Mucosa of descending colon (tissue), 3 donors: Measurements from ENCODE around the gene ANO2. TPM values are rescaled to one million over a fixed set of nuclear protein-coding genes. Genes with fewer than 3 reads are reported as not detected.

ENCODE experiments used
- ATAC-seq: fragments of 200-7000 bp; cut with Tn5 transposase; one replicate; pipeline ENCODE4 v1.9.1; 2020; ENCODE audit warnings: mild to moderate bottlenecking, moderate library complexity
- DNase-seq, 3 donors: peaks; one replicate each; pipeline ENCODE4 v3.0.0-alpha.2; 2020
- H3K36me3 ChIP-seq: fragments of 200-600 bp; one replicate; pipeline ENCODE4 v1.8.0; 2021; ENCODE audit warnings: low read depth, mild to moderate bottlenecking
- H3K4me1 ChIP-seq: fragments of 200-600 bp; one replicate; pipeline ENCODE4 v1.8.0; 2021; ENCODE audit warnings: low read depth, mild to moderate bottlenecking
- H3K4me3 ChIP-seq: fragments of 200-600 bp; one replicate; pipeline ENCODE4 v1.8.0; 2021; ENCODE audit warnings: mild to moderate bottlenecking
- H3K9me3 ChIP-seq: fragments of 200-600 bp; one replicate; pipeline ENCODE4 v1.8.0; 2021; ENCODE audit warnings: mild to moderate bottlenecking
- CTCF ChIP-seq: fragments of 200-600 bp; IDR thresholded peaks from one replicate; pipeline ENCODE4 v1.8.0; 2022; ENCODE audit warnings: antibody characterized with exemption, mild to moderate bottlenecking
- intact Hi-C, 2 donors: fragments of 100-400 bp; cut with DNase I in 1 of 2; cut with micrococcal nuclease in 1 of 2; formaldehyde crosslinking; loops; one replicate each; pipeline versions ENCODE4 v1.11.0 to v1.11.1; 2022; cut with DNase I, micrococcal nuclease
- total RNA-seq, 3 donors: library from RNA; stranded (reverse); fragmentation: NEBNext Ultra II Directional in 2 of 3; extraction: Animal tissue kit (Norgen Biotek cat#: 25700) in 2 of 3; gene quantifications; one replicate each; pipeline versions ENCODE4 v1.2.1 to v1.2.4, GENCODE V29; 2021 to 2023
- donor health status: DM: no; HTN: no; CAD: no; lungs with moderate emphysema.
- donor health status: DM: no; HTN: no; CAD: no.
- donor health status: DM: no; HTN: yes; CAD: no.

Gene ANO2
- total RNA-seq, 3 donors from 2014 or later = 0.58 to 5.1 (median 3.1) TPM

- no peaks in the 10 kb centered on the region for H3K36me3 ChIP-seq
Observed at GRCh38 chr12:5524116-5524768, 420.8 kb downstream of the ANO2 start.

GRCh38 chr12:5523396-5524115 lies 421.5 kb downstream of the ANO2 start:
- no peaks in the 10 kb centered on the region for H3K9me3 ChIP-seq
- no peak for TF ChIP-seq CTCF

More at GRCh38 chr12:5524116-5524768, 420.8 kb downstream of the ANO2 start:
- TF ChIP-seq CTCF = no peak
- intact Hi-C loops = no loop called here
- ATAC-seq = no peak
- H3K4me1 ChIP-seq = no peaks in the 10 kb centered on the region
- DNase-seq = no peak
- H3K4me3 ChIP-seq = no peak overlapping the region
- no peaks in the 10 kb centered on the region for H3K9me3 ChIP-seq

DNA sequence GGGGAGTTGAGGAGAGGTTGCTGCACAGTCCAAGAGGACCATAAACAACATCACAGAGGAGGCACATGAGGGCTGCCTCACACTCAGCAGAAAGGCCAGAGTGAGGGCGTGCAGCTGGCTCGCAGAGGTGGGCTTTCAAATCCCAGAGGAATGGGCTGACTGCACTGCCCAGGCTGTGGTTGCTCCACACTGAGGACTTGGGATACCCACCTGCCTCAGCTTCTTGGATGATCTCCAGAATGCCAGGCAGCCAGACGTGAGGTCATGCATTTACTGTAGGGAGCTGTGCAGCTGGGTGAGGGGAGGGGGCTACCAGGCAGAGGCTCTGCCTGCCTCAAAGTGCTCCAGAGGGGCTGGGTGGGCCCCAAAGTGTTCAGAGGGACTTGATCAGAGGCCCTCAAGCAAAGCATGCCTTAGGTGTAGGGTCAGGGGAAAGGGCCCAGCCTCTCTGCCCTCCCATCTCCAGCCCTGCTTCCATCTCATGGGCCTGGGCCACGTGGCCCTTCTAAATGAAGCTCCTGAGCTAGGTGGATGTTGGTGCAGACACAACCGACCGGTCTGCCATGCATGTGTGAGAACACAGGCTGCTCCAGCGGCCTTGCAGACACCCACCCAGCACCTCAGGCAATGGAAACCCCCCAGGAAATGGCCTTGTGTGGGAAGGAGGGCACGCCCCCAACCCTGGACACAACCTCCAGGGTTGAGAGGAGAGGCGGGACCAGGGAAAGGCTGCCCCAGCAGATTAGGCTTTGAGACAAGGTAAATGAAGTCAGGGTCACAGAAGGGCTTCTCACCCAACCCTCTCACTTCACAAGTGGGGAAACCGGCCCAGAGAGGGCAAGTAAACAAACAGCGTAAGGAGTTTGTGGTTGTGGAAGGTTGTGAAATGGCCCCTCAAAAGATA lies 422.4 kb downstream of the ANO2 start:
- no peaks in the 10 kb centered on the region for H3K36me3 ChIP-seq
- H3K4me3 ChIP-seq = no peak overlapping the region
- H3K4me1 ChIP-seq = no peaks in the 10 kb centered on the region
- no peak for DNase-seq
- no peak for ATAC-seq
- intact Hi-C loops = no loop called here
- TF ChIP-seq CTCF = no peak
- no peaks in the 10 kb centered on the region for H3K9me3 ChIP-seq

More at GRCh38 chr12:5523396-5524115, 421.5 kb downstream of the ANO2 start:
- Histone ChIP-seq H3K4me1 (no peaks in the 10 kb centered on the region), H3K36me3 (no peaks in the 10 kb centered on the region), H3K4me3 (no peak overlapping the region)
- ATAC-seq (no peak), DNase-seq (no peak)
- intact Hi-C loops = no loop called here

GRCh38 chr12:5521456-5522325 lies 423.4 kb downstream of the ANO2 start:
- intact Hi-C loops = no loop called here
- no peaks in the 10 kb centered on the region for H3K36me3 ChIP-seq
- DNase-seq (no peak), ATAC-seq (no peak)
- H3K4me1 ChIP-seq = no peaks in the 10 kb centered on the region
- H3K4me3 ChIP-seq = no peak overlapping the region
- H3K9me3 ChIP-seq = no peaks in the 10 kb centered on the region
- TF ChIP-seq CTCF = no peak

DNA sequence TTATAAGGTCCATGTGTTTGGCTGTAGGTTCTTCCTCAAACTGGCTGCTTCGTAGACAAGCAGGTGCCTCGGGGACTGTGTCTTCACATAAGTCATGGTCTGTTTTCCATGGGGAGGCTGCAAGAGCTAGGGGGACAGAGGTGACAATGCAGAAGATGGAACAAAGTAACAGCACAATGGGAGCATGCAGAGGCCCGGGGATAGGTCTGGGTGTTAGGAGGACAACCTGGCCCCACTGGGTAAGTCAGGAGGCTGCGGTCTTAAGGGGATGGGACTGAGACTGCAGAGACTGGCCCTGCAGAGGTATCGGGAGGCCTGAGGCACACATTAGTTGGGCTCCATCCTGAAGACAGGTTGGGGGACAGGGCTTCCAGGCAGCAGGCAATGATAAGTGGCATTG lies 424.2 kb downstream of the ANO2 start:
- no peaks in the 10 kb centered on the region for H3K9me3 ChIP-seq
- no peak for TF ChIP-seq CTCF
- no peak for ATAC-seq
- no peaks in the 10 kb centered on the region for H3K4me1 ChIP-seq
- DNase-seq = no peak
- H3K4me3 ChIP-seq = no peak overlapping the region
- intact Hi-C loops = no loop called here
- no peaks in the 10 kb centered on the region for H3K36me3 ChIP-seq
